Measurements from ENCODE around the gene TNFRSF4.

TNFRSF4 gene

DNA sequence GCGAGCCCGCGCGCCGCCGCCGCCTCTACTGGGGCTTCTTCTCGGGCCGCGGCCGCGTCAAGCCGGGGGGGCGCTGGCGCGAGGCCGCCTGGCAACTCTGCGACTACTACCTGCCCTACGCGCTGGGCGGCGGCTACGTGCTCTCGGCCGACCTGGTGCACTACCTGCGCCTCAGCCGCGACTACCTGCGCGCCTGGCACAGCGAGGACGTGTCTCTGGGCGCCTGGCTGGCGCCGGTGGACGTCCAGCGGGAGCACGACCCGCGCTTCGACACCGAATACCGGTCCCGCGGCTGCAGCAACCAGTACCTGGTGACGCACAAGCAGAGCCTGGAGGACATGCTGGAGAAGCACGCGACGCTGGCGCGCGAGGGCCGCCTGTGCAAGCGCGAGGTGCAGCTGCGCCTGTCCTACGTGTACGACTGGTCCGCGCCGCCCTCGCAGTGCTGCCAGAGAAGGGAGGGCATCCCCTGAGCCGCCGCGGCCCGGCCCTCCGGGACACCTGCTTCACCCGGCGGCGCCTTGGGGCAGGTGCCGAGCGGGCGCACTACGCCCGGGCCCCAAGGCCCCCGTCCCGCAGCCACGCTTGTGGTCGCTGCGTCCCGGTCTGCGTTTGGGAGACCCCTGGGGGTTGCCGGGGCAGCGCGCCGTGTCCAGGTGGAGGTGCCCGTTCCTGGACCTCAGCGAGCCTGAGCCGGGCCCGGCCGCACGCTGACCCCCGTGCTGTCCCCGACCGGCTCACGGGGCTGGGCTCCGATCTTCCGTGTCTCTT is 19.0 kb upstream of the TNFRSF4 start:
- no peak for DNase-seq (ENCODE audit: low read depth in 2 of 2)

DNA sequence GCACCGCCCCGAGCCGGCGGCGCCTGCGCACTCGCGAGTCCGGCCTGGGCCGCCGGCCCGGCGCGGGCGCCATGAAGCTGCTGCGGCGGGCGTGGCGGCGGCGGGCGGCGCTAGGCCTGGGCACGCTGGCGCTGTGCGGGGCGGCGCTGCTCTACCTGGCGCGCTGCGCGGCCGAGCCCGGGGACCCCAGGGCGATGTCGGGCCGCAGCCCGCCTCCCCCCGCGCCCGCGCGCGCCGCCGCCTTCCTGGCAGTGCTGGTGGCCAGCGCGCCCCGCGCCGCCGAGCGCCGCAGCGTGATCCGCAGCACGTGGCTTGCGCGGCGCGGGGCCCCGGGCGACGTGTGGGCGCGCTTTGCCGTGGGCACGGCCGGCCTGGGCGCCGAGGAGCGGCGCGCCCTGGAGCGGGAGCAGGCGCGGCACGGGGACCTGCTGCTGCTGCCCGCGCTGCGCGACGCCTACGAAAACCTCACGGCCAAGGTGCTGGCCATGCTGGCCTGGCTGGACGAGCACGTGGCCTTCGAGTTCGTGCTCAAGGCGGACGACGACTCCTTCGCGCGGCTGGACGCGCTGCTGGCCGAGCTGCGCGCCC is 18.3 kb upstream of the TNFRSF4 start, which contains the start of gene B3GALT6:
Gene B3GALT6 (plus strand): TSS at position 30 of the 588 bp plus-strand sequence. CDS start 42 bp downstream, at position 72.
- no peak for DNase-seq (ENCODE audit: low read depth in 2 of 2)

DNA sequence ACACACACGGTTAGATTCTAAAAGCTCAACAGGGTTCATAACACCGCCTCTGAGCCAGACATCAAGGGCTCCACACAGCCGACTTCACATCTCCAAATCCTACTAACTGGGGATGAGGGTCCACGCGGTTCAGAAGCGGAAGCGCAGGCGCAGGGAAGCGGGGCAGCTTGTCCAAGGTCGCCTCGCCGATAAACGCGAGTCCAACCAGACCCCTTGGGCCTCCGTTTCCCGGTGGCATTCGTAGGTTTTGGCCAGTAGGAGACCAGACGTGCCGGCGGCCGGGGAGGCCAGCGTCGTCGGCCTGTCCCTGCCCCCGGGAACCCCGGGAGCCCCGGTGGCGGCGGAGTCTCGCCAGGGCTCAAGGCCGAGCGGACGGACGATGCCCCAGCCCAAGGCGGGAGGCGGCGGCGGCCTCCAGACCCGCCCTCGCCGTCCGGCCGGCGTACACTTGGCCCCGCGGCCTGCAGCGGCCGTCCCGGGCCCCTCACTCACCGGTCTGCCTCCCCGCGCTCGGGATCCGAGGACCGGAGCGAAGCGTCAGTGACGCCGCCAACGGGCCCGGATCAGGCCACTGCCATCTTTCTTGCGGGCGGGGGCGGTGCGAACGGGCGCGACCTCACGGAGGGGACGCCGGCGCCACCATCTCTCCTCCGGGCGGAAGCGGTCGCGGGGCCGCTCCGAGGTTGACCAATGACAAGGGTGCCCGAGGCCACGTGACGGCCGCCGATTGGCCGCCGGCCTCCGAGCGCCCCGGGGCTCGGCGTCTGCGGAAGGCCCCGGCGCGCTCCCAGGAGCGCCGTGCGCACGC is 17.7 kb upstream of the TNFRSF4 start, which contains the start of gene SDF4:
Gene SDF4 (minus strand): TSS at position 602 of the 808 bp plus-strand sequence. CDS start 3,229 bp downstream, outside the sequence.
- DNase-seq (ENCODE audit: low read depth in 2 of 2), result peak; percentile 94 to 95

DNA sequence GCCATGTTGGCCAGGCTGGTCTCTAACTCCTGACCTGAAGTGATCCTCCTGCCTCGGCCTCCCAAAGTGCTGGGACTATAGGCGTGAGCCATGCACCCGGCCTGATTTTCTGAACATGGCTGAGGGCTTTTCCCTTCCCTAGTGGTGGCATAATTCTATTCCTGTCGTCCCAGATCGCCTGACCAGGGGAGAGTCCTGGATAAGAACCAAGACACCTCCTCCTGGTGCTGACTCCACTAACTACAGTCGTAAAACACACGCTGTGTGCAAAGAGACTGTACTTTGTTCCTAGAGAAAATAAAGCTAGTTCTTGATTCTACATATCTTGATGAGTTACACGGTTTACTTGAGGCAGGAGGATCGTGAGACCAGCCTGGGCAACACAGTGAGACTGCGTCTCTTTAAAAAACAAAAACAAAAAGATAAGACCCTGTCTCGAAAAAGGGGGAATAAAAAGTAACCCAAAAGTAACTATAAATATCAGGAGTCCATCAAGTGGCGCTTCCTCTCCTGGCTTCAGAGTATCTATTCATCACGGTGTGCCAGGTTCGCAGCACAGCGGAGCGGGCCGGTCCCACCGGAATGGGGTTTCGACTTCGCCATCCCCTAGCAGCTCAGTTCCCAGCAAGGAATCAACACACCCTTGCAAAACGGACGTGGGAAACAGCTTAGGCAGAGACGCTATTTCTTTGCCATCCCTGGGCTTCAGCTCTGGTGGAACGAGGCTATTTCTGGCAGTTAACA is 16.9 kb upstream of the TNFRSF4 start:
- no peak for DNase-seq (ENCODE audit: low read depth in 2 of 2)

DNA sequence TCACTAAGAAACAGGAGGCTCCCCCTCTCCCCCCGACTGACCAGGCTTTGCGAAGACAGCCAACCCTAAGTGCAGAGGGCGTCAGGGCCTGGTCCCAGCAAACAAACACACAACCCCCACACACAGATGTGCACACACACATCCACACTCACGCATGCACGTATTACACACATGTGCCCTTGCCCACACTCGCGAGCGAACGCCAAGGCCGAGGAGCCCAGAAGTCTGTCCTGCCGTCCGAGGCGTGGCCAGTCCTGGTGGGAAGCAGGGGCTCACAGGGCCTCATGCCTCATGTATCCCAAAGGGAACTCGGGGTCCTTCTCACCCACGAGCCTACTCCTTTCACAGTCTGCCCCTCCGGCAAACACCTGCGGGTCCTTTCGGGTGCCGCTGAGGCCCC is 15.8 kb upstream of the TNFRSF4 start:
- DNase-seq (ENCODE audit: low read depth in 2 of 2), result no peak

DNA sequence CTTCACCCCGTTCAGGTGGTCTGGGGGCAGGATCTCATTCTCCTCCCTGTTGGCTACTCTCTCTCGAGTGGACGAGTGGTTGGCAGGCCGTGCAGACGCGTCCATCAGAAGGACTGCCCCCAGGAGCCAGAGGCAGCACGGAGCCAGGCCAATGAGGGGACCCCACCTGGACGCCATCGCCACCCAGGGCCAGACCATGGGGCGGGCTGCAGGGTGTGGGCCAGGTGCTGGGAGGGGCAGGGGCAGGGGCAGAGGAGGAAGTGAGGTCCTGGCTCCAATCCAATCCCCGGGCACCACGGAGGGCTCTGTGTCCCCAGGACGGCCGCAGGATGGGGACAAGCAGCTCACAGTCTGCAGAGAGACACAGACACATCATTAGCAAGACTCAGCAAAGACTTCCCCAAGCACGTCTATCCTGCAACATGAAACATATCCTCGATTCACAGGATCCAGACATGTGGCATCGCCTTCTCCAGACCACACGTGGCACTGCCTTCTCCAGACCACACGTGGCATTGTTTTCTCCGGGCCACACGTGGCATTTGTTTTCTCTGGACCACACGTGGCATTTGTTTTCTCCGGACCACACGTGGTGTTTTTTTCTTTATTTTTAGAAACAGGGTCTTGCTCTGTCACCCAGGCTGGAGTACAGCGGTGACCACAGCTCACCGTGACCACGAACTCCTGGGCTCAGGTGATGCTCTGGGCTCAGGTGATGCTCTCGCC is 14.8 kb upstream of the TNFRSF4 start:
- no peak for DNase-seq (ENCODE audit: low read depth in 2 of 2)

DNA sequence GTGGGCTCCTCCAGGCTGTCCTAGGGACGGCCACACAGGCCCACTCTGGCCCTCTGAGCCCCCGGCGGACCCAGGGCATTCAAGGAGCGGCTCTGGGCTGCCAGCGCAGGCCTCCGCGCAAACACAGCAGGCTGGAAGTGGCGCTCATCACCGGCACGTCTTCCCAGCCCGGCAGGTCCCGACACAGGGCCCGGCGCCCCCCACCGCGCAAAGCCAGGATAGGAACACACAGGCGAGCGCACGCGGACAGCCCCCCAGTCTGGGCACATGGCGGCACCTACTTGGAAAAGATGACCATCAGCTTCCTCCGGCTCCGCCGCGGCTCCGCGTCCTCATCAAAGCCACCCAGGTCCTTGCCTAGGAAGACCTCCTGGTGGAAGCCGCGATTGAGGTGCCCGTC is 14.2 kb upstream of the TNFRSF4 start:
- DNase-seq (ENCODE audit: low read depth in 2 of 2), result no peak

DNA sequence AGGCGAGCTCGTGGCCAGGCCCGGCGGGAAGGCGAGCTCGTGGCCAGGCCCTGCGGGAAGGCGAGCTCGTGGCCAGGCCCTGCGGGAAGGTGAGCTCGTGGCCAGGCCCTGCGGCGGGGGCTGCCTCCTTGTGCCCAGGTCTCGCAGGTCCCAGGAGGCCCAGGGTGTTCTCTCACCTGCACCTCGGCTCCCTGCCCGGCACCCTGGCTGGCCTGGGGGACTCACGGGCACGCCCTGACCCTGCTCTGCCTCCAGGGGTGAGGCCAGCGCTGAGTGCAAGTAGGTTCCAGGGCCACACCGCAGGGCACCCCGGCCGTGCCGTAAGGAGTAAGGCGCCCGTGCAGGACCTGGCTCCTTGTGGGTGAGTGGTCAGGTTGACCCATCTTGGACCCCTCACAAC is 13.4 kb upstream of the TNFRSF4 start:
- DNase-seq (ENCODE audit: low read depth in 2 of 2), result no peak

DNA sequence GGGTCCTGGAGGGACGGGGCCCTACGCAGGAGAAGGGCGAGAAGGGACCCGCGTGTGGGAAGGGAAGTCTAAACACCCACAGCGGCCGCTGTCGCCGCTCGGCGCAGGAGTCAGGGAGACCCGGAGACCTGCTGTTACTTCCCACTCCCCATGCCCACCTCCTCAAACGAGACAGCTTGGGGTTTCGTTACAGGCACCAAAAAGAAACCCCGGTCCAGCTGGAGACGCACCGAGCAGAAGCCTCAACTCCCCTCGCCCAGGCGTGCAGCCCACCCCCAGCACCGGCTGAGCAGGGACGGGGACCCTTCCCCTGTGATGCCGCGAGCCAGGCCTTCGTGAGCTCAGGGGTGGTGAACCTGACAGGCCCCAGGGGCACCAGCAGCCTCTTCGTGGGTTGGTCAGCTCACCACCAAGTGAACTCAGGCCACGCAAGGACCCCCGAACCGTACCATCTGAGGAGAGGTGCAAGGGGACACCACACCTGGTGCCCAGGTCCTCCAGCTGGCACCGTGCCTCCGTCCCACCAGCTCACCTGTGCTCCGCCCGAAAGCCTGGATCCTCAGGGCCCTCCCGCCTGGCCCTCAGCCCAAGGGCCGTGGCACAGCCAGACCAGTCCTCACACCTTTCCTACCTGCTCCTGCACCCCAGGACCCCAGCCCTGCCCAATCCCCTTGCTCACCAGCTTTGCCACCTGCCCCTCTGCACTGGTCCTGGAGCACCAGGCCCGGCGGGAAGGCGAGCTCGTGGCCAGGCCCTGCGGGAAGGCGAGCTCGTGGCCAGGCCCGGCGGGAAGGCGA is 12.8 kb upstream of the TNFRSF4 start:
- no peak for DNase-seq (ENCODE audit: low read depth in 2 of 2)

DNA sequence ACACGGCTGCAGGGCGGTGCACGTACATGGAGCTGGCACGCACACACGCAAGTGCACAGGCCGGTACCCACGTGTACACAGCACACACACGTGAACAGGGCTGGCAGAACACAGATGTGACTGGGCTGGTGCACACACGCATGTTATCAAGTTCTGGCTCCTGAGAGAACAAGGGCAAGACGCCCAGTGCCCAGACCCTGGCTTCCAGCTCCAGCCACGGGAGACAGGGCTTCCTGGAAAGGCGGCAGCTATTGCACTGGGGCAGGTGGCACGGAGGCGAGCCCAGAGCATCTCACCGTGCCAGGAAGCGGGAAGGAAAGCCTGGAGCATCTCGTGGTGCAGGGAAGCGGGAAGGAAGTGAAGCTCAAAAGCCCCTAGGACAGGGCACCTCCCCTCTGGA is 12.0 kb upstream of the TNFRSF4 start:
- no peak for DNase-seq (ENCODE audit: low read depth in 2 of 2)

DNA sequence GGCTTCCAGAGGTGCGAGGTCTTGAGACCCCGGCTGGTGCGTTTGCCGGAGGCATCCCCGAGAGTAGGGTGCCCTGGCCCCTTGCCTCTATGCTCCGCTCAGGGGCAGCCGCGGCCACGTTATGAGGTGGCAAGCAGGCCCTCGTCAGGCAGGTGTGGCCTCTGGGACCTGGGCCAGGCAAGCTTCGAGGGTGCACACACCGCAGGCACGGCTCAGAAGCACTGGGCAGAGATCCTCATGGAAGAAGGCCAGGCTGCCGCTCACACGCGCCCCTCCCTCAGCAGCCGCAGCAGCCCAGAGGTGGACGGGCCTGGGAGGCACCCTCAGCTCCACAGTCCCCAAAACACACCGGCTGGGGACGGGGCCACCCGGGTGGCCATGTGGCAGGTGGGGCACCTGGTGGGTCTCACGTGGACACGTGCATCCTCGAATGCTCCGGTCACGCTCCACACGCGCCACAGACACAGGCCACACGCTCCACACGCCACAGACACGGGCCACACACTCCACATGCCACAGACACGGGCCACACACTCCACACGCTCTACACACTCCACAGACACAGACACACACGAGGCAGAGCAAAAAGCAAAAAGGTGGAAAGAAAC is 11.4 kb upstream of the TNFRSF4 start:
- DNase-seq (ENCODE audit: low read depth in 2 of 2), result no peak

DNA sequence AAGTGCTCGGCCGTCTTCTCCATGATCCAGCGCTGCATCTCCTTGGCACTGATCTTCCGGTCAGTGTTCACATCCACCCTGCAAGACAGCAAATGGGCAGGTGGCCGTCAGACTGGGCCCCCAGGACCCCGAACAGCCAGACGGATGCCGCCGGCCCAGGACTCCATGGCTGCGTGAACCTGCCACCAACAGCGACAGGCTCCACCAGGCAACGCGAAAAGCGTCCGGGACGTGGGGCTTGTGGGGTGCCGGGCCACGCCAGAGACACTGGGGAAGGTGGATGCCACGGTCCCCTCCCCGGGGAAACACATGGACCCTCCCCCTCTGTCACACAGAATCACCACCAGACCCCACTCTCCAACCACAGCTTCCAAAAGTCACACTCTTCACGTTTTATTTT is 9.9 kb upstream of the TNFRSF4 start:
- DNase-seq (ENCODE audit: low read depth in 2 of 2), result no peak

DNA sequence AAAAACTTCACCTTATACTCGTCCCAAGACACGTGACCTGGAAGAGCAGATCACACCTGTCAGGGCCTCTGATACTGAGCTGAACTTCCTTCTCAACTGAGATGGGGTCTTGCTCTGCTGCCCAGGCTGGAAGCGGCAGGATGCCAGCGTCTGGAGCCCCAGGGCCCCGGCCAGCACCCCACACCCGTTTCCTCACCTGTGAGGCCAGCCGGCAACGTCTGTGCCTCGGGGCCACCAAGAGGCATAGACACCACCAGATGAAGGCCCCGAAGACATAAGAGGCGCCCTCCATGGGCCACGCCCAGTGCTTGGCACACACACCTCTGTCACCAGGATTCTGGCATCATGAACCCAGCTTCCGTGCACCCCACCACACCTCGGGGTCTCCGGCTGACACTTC is 9.4 kb upstream of the TNFRSF4 start:
- no peak for DNase-seq (ENCODE audit: low read depth in 2 of 2)

DNA sequence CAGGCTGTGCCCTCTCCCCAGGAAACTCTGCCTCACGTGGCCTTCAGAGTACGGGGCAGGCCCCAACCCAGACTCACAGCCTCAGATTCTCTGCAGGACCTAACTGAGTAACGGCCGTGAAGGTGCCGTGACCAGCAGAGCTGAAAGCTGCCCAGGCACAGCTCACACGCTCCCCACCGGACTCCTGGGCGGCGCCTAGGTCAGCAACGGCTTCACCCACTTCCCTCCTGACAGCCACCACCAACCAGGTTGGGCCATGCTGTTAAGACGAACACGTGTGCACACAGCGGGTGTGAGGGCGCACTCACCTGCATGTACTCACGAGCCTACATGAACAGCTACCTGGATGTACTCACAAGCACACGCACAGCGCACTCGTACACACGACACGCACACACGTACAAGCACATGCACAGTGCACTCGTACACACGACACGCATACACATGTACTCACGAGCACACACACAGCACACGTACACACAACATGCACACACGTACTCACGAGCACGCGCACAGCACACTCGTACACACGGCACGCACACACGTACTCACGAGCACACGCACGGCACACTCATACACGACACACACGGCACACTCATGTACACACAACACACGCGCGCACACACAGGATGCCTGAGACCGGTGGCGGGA is 8.7 kb upstream of the TNFRSF4 start:
- DNase-seq (ENCODE audit: low read depth in 2 of 2), result no peak

DNA sequence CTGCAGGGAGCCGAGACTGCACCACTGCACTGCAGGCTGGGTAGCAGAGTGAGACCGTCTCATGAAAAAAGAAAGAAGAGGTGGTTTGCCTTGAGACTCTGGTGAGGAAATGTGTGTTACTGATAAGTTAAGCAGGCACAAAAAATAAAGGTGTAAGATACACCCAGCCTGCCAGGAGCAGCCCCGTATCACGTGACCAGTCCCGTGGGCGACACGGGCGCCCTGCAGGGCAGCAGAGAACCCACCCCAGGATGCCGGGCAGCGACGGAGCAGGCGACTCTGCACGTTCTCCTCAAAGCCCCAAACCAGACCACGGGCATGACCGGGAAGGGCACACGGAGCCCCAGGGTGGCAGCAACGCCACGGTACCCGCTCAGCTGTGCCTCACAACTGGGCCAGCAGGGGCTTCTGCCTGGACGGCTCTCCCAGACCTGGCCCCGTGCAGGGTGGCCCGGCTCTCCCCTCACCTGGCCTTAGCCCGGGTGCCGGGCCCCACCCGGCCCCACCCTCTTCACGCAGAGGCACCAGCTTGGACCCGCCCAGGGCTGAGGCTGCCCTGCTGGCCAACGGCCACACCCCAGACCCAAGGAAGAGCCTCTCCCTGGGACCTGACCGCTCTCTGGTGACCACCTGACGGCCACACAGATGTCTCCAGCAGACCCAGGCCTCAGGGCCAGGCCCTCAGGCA is 8.1 kb upstream of the TNFRSF4 start:
- DNase-seq (ENCODE audit: low read depth in 2 of 2), result no peak

DNA sequence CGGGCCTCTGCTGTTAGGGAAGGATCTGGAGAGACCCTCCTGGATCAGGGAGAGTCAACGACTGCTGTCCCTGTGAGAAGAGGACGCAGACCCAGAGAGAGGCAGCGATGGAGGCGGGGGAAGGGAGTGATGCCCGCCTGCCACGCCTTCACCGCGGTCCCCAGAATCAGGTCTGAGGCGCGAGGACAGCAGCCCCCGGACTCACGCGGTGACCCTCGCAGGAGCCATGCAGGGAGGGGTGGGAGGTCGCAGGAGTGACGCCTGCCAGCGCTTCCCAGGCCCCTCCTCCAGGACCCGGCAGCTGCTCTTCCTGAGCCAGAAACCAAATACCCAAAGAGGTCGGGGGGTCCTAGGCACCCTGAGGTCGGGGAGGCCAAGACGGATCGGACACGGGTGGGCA is 6.2 kb upstream of the TNFRSF4 start:
- DNase-seq (ENCODE audit: low read depth in 2 of 2), result no peak

DNA sequence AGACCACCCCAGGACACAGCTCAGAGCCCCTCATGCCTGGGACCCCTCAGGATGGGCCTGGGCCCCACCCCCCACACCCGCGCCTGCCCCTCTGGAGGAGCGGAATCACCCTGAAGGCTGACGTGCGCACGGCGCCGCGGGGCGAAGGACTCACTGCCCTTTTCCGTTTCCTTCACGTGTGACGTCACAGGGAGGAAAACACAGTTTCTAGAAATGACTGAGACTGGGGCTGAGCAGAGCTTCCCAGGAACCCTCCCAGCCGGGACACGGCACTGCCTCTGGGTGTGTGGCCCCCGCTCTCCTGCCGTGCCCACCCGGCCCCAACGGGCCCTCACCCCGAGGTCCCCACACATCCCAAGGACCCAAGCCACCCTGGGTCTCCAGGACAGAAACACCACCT is 5.4 kb upstream of the TNFRSF4 start:
- DNase-seq (ENCODE audit: low read depth in 2 of 2), result no peak

DNA sequence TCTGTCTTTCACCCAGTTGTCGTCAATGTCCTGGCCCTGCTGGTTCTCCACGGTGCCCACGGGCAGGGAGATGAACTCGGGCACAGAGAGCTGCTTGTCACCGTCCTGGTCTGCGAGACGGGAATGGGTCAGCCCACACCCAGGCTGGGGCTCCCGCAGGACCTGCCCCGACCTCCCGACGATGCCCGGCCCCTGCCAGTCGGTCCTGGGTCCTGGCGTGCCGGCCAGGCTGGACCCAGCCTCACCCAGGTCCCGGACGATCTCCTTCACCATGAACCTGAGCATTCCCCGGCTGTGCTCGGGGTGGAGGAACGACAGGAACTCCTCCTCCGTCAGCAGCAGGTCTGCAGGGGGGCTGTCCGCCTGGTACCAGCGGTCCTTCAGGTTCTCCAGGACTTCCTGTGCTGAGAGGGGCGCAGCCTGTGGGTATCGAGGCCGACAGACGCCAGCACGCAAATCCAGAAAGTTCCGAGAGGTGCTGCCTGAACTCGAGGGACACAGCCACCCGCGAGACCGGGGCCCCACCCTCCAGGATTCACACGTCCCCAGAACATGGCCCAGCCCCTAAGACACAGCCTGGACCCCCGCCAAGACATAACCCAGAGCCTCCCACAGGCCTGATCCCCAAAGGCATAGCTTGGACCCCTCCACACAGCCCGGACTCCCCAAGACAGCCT is 4.7 kb upstream of the TNFRSF4 start:
- DNase-seq (ENCODE audit: low read depth in 2 of 2), result no peak

Measured in activated CD4-positive, alpha-beta T cell treated with anti-CD3 and anti-CD28 coated beads for 24 hours (primary cell).